Thyroid gland (tissue), 4 donors: ENCODE data around the gene OSBPL1A. TPM values are rescaled to one million over a fixed set of nuclear protein-coding genes. Genes with fewer than 3 reads are reported as not detected.

Source experiments
- DNase-seq, 2 donors: peaks; one replicate each; pipeline ENCODE4 v3.0.0-alpha.2; 2019
- H3K27ac ChIP-seq, 3 donors: fragments of 200-600 bp; sonication (generic); 1 replicate in 2 of 3; 2 replicates in 1 of 3; pipeline ENCODE4 v1.5.1; 2016 to 2019; ENCODE audit warnings: mild to moderate bottlenecking in 1 of 3, moderate library complexity in 1 of 3
- H3K27me3 ChIP-seq: fragments of 200-600 bp; sonication (generic); one replicate; pipeline ENCODE4 v1.5.1; 2019
- H3K36me3 ChIP-seq, 2 donors: fragments of 200-600 bp; sonication (generic); one replicate each; pipeline ENCODE4 v1.5.1; 2016 to 2019
- H3K4me1 ChIP-seq, 2 donors: fragments of 200-600 bp; sonication (generic); one replicate each; pipeline ENCODE4 v1.5.1; 2017 to 2019
- H3K4me3 ChIP-seq, 3 donors: fragments of 200-600 bp; sonication (generic); replicated peaks in 1 of 3; 1 replicate in 2 of 3; 2 replicates in 1 of 3; pipeline ENCODE4 v1.5.1; 2016; ENCODE audit warnings: mild to moderate bottlenecking in 1 of 3
- H3K9me3 ChIP-seq: fragments of 200-600 bp; sonication (generic); one replicate; pipeline ENCODE4 v1.5.1; 2017
- CTCF ChIP-seq, 6 experiments: fragments of 200-600 bp in 3 of 6; fragments of 450-650 bp in 3 of 6; sonication (generic) in 3 of 6; IDR thresholded peaks; one replicate each; pipeline ENCODE4 v1.5.1; 2016 to 2019; ENCODE audit warnings: antibody characterized with exemption in 6 of 6, mild to moderate bottlenecking in 2 of 6, inconsistent platforms in 1 of 6, moderate library complexity in 1 of 6
- POLR2A ChIP-seq, 2 donors: fragments of 450-650 bp; IDR thresholded peaks; one replicate each; pipeline ENCODE4 v1.6.1; 2017; ENCODE audit warnings: antibody characterized with exemption in 2 of 2, mild to moderate bottlenecking in 2 of 2, moderate library complexity in 1 of 2
- WGBS, 2 donors: methylation state at CpG; one replicate each; pipeline ENCODE4 v1.1.5; 2017; 5-methylcytosine and 5-hydroxymethylcytosine counted together
- intact Hi-C: fragments of 100-400 bp; cut with DNase I; formaldehyde crosslinking; loops from one replicate; pipeline ENCODE4 v1.15.1; 2023
- microRNA-seq: library from miRNA; unstranded; fragments of <30 nt; microRNA quantifications from one replicate; pipeline ENCODE4, GENCODE V29; 2016
- small RNA-seq: library from RNA; depleted of rRNA; stranded (forward); fragments of <200 nt; gene quantifications from one replicate; pipeline ENCODE3, GENCODE V24; 2016
- total RNA-seq, 4 donors: library from RNA; depleted of rRNA; stranded (reverse); fragments of >200 nt; gene quantifications; one replicate each; pipeline ENCODE4 v1.2.3, GENCODE V29; 2016

Gene OSBPL1A
- total RNA-seq, 4 donors from 2014 or later = 47.0 to 57.4 (median 48.2) TPM

GRCh38 chr18:24112874-24113615, 284.6 kb downstream of the OSBPL1A start:
- Histone ChIP-seq H3K36me3 (no peaks in the 10 kb centered on the region), H3K9me3 (no peaks in the 10 kb centered on the region), H3K27ac (no peak overlapping the region), H3K27me3 (no peaks in the 10 kb centered on the region), H3K4me3 (no peak overlapping the region), H3K4me1 (no peaks in the 10 kb centered on the region)
- no peak for DNase-seq
- intact Hi-C loops = no loop called here
- 88 to 89% methylated on average over 14 to 15 of the region's 15 CpGs for WGBS, 2 donors
- TF ChIP-seq CTCF (IDR thresholded peaks at IDR 0.05) (no peak), POLR2A (IDR thresholded peaks at IDR 0.05) (no peak)

- 91 to 95% methylated on average over 4 of the region's 4 CpGs for WGBS, 2 donors
- intact Hi-C loops = no loop called here
- H3K27ac ChIP-seq = no peak overlapping the region
- H3K4me1 ChIP-seq = no peaks in the 10 kb centered on the region
- no peaks in the 10 kb centered on the region for H3K27me3 ChIP-seq
- DNase-seq = no peak
- no peak overlapping the region for H3K4me3 ChIP-seq
- no peaks in the 10 kb centered on the region for H3K9me3 ChIP-seq
- TF ChIP-seq POLR2A (IDR thresholded peaks at IDR 0.05) (no peak), CTCF (IDR thresholded peaks at IDR 0.05) (no peak)
- H3K36me3 ChIP-seq = no peaks in the 10 kb centered on the region
These were observed 285.2 kb downstream of the OSBPL1A start for GRCh38 chr18:24112464-24112863.

Small RNA genes within 50 kb of the gene (microRNA-seq; reads per million reads assigned to microRNA genes)
- gene MIR320C2 = 9.9 reads per million, percentile 26 among the genes with 10 or more reads in this experiment

Small RNA genes within 50 kb of the gene (small RNA-seq; reads per million reads assigned to genes)
- gene MIR320C2 (not detected), gene RF00017 (not detected), gene RF00019 (not detected), gene RNA5SP452 (1.2 reads per million, percentile 28 among the genes with 10 or more reads in this experiment), gene RNU5A-6P (not detected), gene RNU6-435P (not detected)

Other genes starting within 250 kb of the OSBPL1A start
- gene IMPACT, start 28.8 kb upstream of the OSBPL1A start, total RNA-seq = 10 to 100 TPM; 28.5 to 34.1 (median 32.6) TPM
- not detected for gene HRH4, start 62.8 kb upstream of the OSBPL1A start, total RNA-seq